HL-60 (cell line): Measurements from ENCODE around the gene CYP2J2.

Experiments
- DNase-seq, 2 experiments: peaks; one replicate each; pipeline ENCODE4 v3.0.0-alpha.2; 2010 to 2020; ENCODE audit warnings: low read depth in 1 of 2, low spot score in 1 of 2
- H3K27ac ChIP-seq: fragments of 250-450 bp; sonication (Bioruptor Pico); replicated peaks from 2 replicates; pipeline ENCODE4 v1.5.1; 2020; ENCODE audit warnings: mild to moderate bottlenecking, moderate library complexity
- H3K27me3 ChIP-seq: fragments of 250-450 bp; sonication (Bioruptor Pico); 2 replicates; pipeline ENCODE4 v1.5.1; 2021; ENCODE audit warnings: mild to moderate bottlenecking, moderate library complexity; ENCODE audit not compliant: insufficient read depth, poor library complexity, severe bottlenecking
- H3K4me3 ChIP-seq: replicated peaks from 2 replicates; pipeline ENCODE4 v1.5.1; 2011; ENCODE audit warnings: mild to moderate bottlenecking, control low read depth, low read length; ENCODE audit not compliant: insufficient read depth
- GABPA ChIP-seq: IDR thresholded peaks from 2 replicates; pipeline ENCODE4 v1.6.1; 2012; ENCODE audit warnings: low read depth
- POLR2AphosphoS5 ChIP-seq: IDR thresholded peaks from 2 replicates; pipeline ENCODE4 v1.6.1; 2012; ENCODE audit warnings: low read depth
- SPI1 ChIP-seq: IDR thresholded peaks from 2 replicates; pipeline ENCODE4 v1.6.1; 2012; ENCODE audit warnings: low read depth, mild to moderate bottlenecking, borderline replicate concordance
- TF ChIP-seq, protein P1 (sequence below): IDR thresholded peaks from 2 replicates; pipeline ENCODE4 v1.6.1; 2012; ENCODE audit warnings: low read depth; ENCODE audit not compliant: insufficient replicate concordance
- TF ChIP-seq, protein P2 (sequence below): IDR thresholded peaks from one replicate; pipeline ENCODE4 v1.5.1; 2011; ENCODE audit warnings: low read length, control low read depth, inconsistent platforms; ENCODE audit not compliant: insufficient read depth

Gene CYP2J2

DNA sequence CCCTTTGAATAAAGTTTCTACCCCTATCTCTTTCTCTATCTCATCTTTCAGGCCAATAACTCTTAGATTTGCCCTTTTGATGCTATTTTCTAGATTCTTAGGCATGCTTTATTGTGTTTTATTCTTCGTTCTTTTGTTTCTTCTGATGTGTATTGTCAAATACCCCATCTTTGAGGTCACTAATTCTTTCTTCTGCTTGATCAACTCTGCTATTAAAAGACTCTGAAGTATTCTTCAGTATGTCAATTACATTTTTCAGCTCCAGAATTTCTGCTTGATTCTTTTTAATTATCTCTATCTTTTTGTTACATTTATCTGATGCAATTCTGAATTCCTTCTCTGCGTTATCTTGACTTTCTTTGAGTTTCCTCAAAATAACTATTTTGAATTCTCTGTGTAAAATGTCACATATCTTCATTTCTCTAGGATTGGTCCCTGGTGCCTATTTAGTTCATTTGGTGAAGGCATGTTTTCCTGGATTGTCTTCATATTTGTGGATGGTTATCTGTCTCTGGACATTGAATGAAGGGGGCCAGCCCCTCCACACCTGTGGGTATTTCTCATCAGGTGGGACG, 11.2 kb upstream of the CYP2J2 start:
- Histone ChIP-seq H3K4me3 (no peak overlapping the region), H3K27ac (no peak overlapping the region), H3K27me3 (peaks cover 3% of the 10 kb centered on the region)
- TF ChIP-seq POLR2AphosphoS5 (no peak), GABPA (no peak), SPI1 (no peak)
- TF ChIP-seq, protein P1, sequence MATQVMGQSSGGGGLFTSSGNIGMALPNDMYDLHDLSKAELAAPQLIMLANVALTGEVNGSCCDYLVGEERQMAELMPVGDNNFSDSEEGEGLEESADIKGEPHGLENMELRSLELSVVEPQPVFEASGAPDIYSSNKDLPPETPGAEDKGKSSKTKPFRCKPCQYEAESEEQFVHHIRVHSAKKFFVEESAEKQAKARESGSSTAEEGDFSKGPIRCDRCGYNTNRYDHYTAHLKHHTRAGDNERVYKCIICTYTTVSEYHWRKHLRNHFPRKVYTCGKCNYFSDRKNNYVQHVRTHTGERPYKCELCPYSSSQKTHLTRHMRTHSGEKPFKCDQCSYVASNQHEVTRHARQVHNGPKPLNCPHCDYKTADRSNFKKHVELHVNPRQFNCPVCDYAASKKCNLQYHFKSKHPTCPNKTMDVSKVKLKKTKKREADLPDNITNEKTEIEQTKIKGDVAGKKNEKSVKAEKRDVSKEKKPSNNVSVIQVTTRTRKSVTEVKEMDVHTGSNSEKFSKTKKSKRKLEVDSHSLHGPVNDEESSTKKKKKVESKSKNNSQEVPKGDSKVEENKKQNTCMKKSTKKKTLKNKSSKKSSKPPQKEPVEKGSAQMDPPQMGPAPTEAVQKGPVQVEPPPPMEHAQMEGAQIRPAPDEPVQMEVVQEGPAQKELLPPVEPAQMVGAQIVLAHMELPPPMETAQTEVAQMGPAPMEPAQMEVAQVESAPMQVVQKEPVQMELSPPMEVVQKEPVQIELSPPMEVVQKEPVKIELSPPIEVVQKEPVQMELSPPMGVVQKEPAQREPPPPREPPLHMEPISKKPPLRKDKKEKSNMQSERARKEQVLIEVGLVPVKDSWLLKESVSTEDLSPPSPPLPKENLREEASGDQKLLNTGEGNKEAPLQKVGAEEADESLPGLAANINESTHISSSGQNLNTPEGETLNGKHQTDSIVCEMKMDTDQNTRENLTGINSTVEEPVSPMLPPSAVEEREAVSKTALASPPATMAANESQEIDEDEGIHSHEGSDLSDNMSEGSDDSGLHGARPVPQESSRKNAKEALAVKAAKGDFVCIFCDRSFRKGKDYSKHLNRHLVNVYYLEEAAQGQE, result no peak
- TF ChIP-seq, protein P2, sequence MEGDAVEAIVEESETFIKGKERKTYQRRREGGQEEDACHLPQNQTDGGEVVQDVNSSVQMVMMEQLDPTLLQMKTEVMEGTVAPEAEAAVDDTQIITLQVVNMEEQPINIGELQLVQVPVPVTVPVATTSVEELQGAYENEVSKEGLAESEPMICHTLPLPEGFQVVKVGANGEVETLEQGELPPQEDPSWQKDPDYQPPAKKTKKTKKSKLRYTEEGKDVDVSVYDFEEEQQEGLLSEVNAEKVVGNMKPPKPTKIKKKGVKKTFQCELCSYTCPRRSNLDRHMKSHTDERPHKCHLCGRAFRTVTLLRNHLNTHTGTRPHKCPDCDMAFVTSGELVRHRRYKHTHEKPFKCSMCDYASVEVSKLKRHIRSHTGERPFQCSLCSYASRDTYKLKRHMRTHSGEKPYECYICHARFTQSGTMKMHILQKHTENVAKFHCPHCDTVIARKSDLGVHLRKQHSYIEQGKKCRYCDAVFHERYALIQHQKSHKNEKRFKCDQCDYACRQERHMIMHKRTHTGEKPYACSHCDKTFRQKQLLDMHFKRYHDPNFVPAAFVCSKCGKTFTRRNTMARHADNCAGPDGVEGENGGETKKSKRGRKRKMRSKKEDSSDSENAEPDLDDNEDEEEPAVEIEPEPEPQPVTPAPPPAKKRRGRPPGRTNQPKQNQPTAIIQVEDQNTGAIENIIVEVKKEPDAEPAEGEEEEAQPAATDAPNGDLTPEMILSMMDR, result no peak
- no peak for DNase-seq

DNA sequence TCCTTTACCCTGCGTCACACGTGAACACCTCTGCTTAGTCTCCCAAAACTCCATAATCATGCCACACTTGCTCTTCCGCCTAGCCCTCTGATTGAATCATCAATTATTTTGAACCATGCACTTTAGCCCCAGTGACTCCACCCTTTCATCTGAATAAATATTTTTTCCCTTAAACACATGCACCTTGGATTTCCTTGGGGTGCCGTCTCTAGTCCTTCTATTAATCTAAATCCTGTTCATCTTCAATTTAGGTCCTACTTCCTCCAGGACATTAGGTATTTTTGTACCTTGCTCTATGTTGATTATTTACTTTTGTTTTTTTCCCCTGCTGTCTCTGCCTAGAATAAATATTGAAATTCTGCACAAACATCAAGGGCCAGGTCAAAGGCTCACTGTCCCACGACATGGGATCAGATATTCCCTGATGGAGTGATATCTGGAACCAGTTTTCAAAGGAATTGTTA, 9.8 kb upstream of the CYP2J2 start:
- TF ChIP-seq GABPA (no peak), SPI1 (no peak), POLR2AphosphoS5 (no peak)
- TF ChIP-seq, protein P1, result no peak
- TF ChIP-seq, protein P2, result no peak
- H3K27ac ChIP-seq, result no peak overlapping the region
- no peak for DNase-seq
- no peak overlapping the region for H3K4me3 ChIP-seq
- peaks cover 3% of the 10 kb centered on the region for H3K27me3 ChIP-seq

- Histone ChIP-seq H3K27ac (no peak overlapping the region), H3K4me3 (no peak overlapping the region), H3K27me3 (peaks cover 31% of the 10 kb centered on the region)
- DNase-seq, result no peak
- TF ChIP-seq SPI1 (no peak), POLR2AphosphoS5 (no peak), GABPA (no peak)
- TF ChIP-seq, protein P2, result no peak
- TF ChIP-seq, protein P1, result no peak
These were observed 2.4 kb upstream of the CYP2J2 start for GRCh38 chr1:59928996-59929395.
